ENCODE data around the gene VPS13D. TPM values are rescaled to one million over a fixed set of nuclear protein-coding genes. Genes with fewer than 3 reads are reported as not detected.
"Not testable (repeated sequence)": the region's sequence is repeated elsewhere in the genome, so short reads cannot be mapped to it uniquely, and the experiment has no call there.

The VPS13D gene
- total and polyA plus RNA-seq, 10 donors, result 10.1 to 108 (median 86.3) TPM

- H3K27me3 ChIP-seq (replicated peaks in 1 of 7), result no peaks in the 10 kb centered on the region
- intact Hi-C loops (cut with DNase I; ENCODE audit: low total_unique reads), result no loop called here
- 69 to 87% (median 82%) methylated on average over 2 of the region's 2 CpGs for WGBS, 5 donors
Measured at GRCh38 chr1:12468323-12468722, 238.5 kb downstream of the VPS13D start.

GRCh38 chr1:12469493-12469892 lies 239.7 kb downstream of the VPS13D start:
- no peak for DNase-seq
- Histone ChIP-seq H3K9me3 (no peaks in the 10 kb centered on the region), H3K27ac (no peak overlapping the region), H3K4me1 (peaks cover 1 to 42% (median 25%) of the 10 kb centered on the region in 6 donors), H3K27me3 (replicated peaks in 1 of 7) (no peaks in the 10 kb centered on the region), H3K4me3 (no peak overlapping the region), H3K36me3 (peaks cover 0 to 38% (median 2%) of the 10 kb centered on the region in 6 donors)
- intact Hi-C loops (cut with DNase I; ENCODE audit: low total_unique reads), result no loop called here
- TF ChIP-seq CTCF (IDR thresholded peaks at IDR 0.05 in 8 of 11, conservative IDR thresholded peaks at IDR 0.05 in 3 of 11) (no peak), POLR2AphosphoS5 (IDR thresholded peaks at IDR 0.05) (no peak), POLR2A (IDR thresholded peaks at IDR 0.05) (no peak)
- WGBS, 5 donors, result 64 to 89% (median 77%) methylated on average over 6 of the region's 6 CpGs

More at GRCh38 chr1:12468323-12468722, 238.5 kb downstream of the VPS13D start:
- no peak for DNase-seq
- Histone ChIP-seq H3K36me3 (peaks cover 0 to 50% (median 5%) of the 10 kb centered on the region in 6 donors), H3K4me1 (peaks cover 0 to 31% (median 14%) of the 10 kb centered on the region in 6 donors), H3K4me3 (no peak overlapping the region), H3K27ac (no peak overlapping the region), H3K9me3 (no peaks in the 10 kb centered on the region)
- TF ChIP-seq POLR2A (IDR thresholded peaks at IDR 0.05) (no peak), POLR2AphosphoS5 (IDR thresholded peaks at IDR 0.05) (no peak), CTCF (IDR thresholded peaks at IDR 0.05 in 8 of 11, conservative IDR thresholded peaks at IDR 0.05 in 3 of 11) (no peak)

- 84 to 98% (median 87%) methylated on average over 4 of the region's 4 CpGs for WGBS, 5 donors
- TF ChIP-seq POLR2AphosphoS5 (IDR thresholded peaks at IDR 0.05) (no peak), CTCF (IDR thresholded peaks at IDR 0.05 in 8 of 11, conservative IDR thresholded peaks at IDR 0.05 in 3 of 11) (no peak), POLR2A (IDR thresholded peaks at IDR 0.05) (no peak)
Measured at GRCh38 chr1:12469990-12470389, 240.2 kb downstream of the VPS13D start.

GRCh38 chr1:12470916-12471315 lies 241.1 kb downstream of the VPS13D start:
- Histone ChIP-seq H3K27ac (peak overlapping the region in 1 of 8 donors; percentile 91), H3K36me3 (peaks cover 0 to 24% (median 2%) of the 10 kb centered on the region in 6 donors), H3K4me1 (peaks cover 14 to 57% (median 40%) of the 10 kb centered on the region in 6 donors)
- intact Hi-C loops (cut with DNase I; ENCODE audit: low total_unique reads); H3K9me3 ChIP-seq; H3K27me3 ChIP-seq (replicated peaks in 1 of 7); H3K4me3 ChIP-seq; DNase-seq: not testable (repeated sequence)
- 93 to 96% (median 95%) methylated on average over 3 of the region's 3 CpGs for WGBS, 5 donors

More at GRCh38 chr1:12469990-12470389, 240.2 kb downstream of the VPS13D start:
- Histone ChIP-seq H3K27ac (no peak overlapping the region), H3K4me1 (peaks cover 6 to 47% (median 30%) of the 10 kb centered on the region in 6 donors), H3K36me3 (peaks cover 0 to 33% (median 2%) of the 10 kb centered on the region in 6 donors), H3K27me3 (replicated peaks in 1 of 7) (no peaks in the 10 kb centered on the region), H3K4me3 (no peak overlapping the region), H3K9me3 (no peaks in the 10 kb centered on the region)
- intact Hi-C loops (cut with DNase I; ENCODE audit: low total_unique reads), result no loop called here
- no peak for DNase-seq
